Fibroblast of pulmonary artery (primary cell): ENCODE results near the gene CD300E.

ENCODE experiments used
- DNase-seq: peaks from one replicate; pipeline ENCODE4 v3.0.0-alpha.2; 2010; ENCODE audit warnings: low read depth
- H3K4me3 ChIP-seq: replicated peaks from 2 replicates; pipeline ENCODE4 v1.5.1; 2011; ENCODE audit warnings: low read depth, mild to moderate bottlenecking, control low read depth, low read length, moderate library complexity
- CTCF ChIP-seq: IDR thresholded peaks from 2 replicates; pipeline ENCODE4 v1.5.1; 2011; ENCODE audit warnings: mild to moderate bottlenecking, control low read depth, low read length, inconsistent platforms; ENCODE audit errors: missing control alignments

The CD300E gene

GRCh38 chr17:74606050-74606449, 17.5 kb downstream of the CD300E start:
- TF ChIP-seq CTCF, result no peak
- H3K4me3 ChIP-seq, result no peak overlapping the region
- DNase-seq, result no peak

GRCh38 chr17:74605361-74605760, 18.2 kb downstream of the CD300E start:
- no peak overlapping the region for H3K4me3 ChIP-seq
- DNase-seq, result peak; percentile 69

GRCh38 chr17:74604761-74605160, 18.8 kb downstream of the CD300E start:
- no peak overlapping the region for H3K4me3 ChIP-seq
- TF ChIP-seq CTCF, result no peak
- DNase-seq, result no peak

More at GRCh38 chr17:74605361-74605760, 18.2 kb downstream of the CD300E start:
- TF ChIP-seq CTCF, result no peak

- TF ChIP-seq CTCF, result no peak
- no peak for DNase-seq
- no peak overlapping the region for H3K4me3 ChIP-seq
Observed at GRCh38 chr17:74604200-74604599, 19.3 kb downstream of the CD300E start.

GRCh38 chr17:74603746-74604145, 19.8 kb downstream of the CD300E start:
- no peak for DNase-seq
- no peak for TF ChIP-seq CTCF
- no peak overlapping the region for H3K4me3 ChIP-seq

- H3K4me3 ChIP-seq, result no peak overlapping the region
- no peak for DNase-seq
- no peak for TF ChIP-seq CTCF
Observed at GRCh38 chr17:74603037-74603635, 20.4 kb downstream of the CD300E start.

- no peak overlapping the region for H3K4me3 ChIP-seq
- peak; percentile 49 for DNase-seq
- TF ChIP-seq CTCF, result peak; percentile 67
Observed at GRCh38 chr17:74601944-74602572, 21.5 kb downstream of the CD300E start.
